ENCODE measurements around the gene POLQ.
A peak's percentile ranks its signal among the peaks of the same experiment; 100 is the strongest.

POLQ gene

GRCh38 chr3:121552797-121553196 is 7.0 kb upstream of the POLQ start:
- H3K27me3 ChIP-seq (ENCODE audit: control insufficient read depth, insufficient read depth, low read length): peaks cover 2% of the 10 kb centered on the region
- no peak overlapping the region for H3K9ac ChIP-seq (ENCODE audit: low read depth, low read length)
- no peak overlapping the region for H3K4me2 ChIP-seq (ENCODE audit: low read length)
- no peaks in the 10 kb centered on the region for H3K4me1 ChIP-seq (ENCODE audit: control insufficient read depth, insufficient read depth, low read length)
- no peak overlapping the region for H3K4me3 ChIP-seq (ENCODE audit: low read length)
- H3K9me3 ChIP-seq (replicated peaks; ENCODE audit: low read length): no peaks in the 10 kb centered on the region
- no peaks in the 10 kb centered on the region for H3K36me3 ChIP-seq (ENCODE audit: insufficient read depth, low read length)

GRCh38 chr3:121552379-121552778 is 6.6 kb upstream of the POLQ start:
- H3K9ac ChIP-seq (ENCODE audit: low read depth, low read length): peak overlapping the region; percentile 35
- peak overlapping the region; percentile 72 for H3K4me2 ChIP-seq (ENCODE audit: low read length)
- peaks cover under 1% of the 10 kb centered on the region for H3K27me3 ChIP-seq (ENCODE audit: control insufficient read depth, insufficient read depth, low read length)
- H3K36me3 ChIP-seq (ENCODE audit: insufficient read depth, low read length): no peaks in the 10 kb centered on the region
- no peaks in the 10 kb centered on the region for H3K4me1 ChIP-seq (ENCODE audit: control insufficient read depth, insufficient read depth, low read length)
- no peaks in the 10 kb centered on the region for H3K9me3 ChIP-seq (replicated peaks; ENCODE audit: low read length)
- peak overlapping the region; percentile 26 for H3K4me3 ChIP-seq (ENCODE audit: low read length)

- Histone ChIP-seq H3K9me3 (replicated peaks; ENCODE audit: low read length) (no peaks in the 10 kb centered on the region), H3K4me1 (ENCODE audit: control insufficient read depth, insufficient read depth, low read length) (no peaks in the 10 kb centered on the region), H3K4me3 (ENCODE audit: low read length) (peak overlapping the region; percentile 81), H3K4me2 (ENCODE audit: low read length) (peak overlapping the region; percentile 93), H3K9ac (ENCODE audit: low read depth, low read length) (peak overlapping the region; percentile 82), H3K27me3 (ENCODE audit: control insufficient read depth, insufficient read depth, low read length) (no peaks in the 10 kb centered on the region), H3K36me3 (ENCODE audit: insufficient read depth, low read length) (no peaks in the 10 kb centered on the region)
Measured at GRCh38 chr3:121545049-121545573, 677 bp downstream of the POLQ start.

GRCh38 chr3:121542924-121543323 is 2.9 kb downstream of the POLQ start:
- H3K27me3 ChIP-seq (ENCODE audit: control insufficient read depth, insufficient read depth, low read length): no peaks in the 10 kb centered on the region
- peaks cover 4% of the 10 kb centered on the region for H3K36me3 ChIP-seq (ENCODE audit: insufficient read depth, low read length)
- no peak overlapping the region for H3K4me3 ChIP-seq (ENCODE audit: low read length)
- no peak overlapping the region for H3K4me2 ChIP-seq (ENCODE audit: low read length)
- H3K4me1 ChIP-seq (ENCODE audit: control insufficient read depth, insufficient read depth, low read length): peaks cover 4% of the 10 kb centered on the region
- H3K9me3 ChIP-seq (replicated peaks; ENCODE audit: low read length): no peaks in the 10 kb centered on the region
- no peak overlapping the region for H3K9ac ChIP-seq (ENCODE audit: low read depth, low read length)

GRCh38 chr3:121531269-121531668 is 14.5 kb downstream of the POLQ start:
- Histone ChIP-seq H3K27me3 (ENCODE audit: control insufficient read depth, insufficient read depth, low read length) (no peaks in the 10 kb centered on the region), H3K9ac (ENCODE audit: low read depth, low read length) (no peak overlapping the region), H3K4me1 (ENCODE audit: control insufficient read depth, insufficient read depth, low read length) (no peaks in the 10 kb centered on the region), H3K4me2 (ENCODE audit: low read length) (no peak overlapping the region), H3K4me3 (ENCODE audit: low read length) (no peak overlapping the region), H3K36me3 (ENCODE audit: insufficient read depth, low read length) (peaks cover 3% of the 10 kb centered on the region), H3K9me3 (replicated peaks; ENCODE audit: low read length) (no peaks in the 10 kb centered on the region)

- Histone ChIP-seq H3K9me3 (replicated peaks; ENCODE audit: low read length) (no peaks in the 10 kb centered on the region), H3K9ac (ENCODE audit: low read depth, low read length) (no peak overlapping the region), H3K4me2 (ENCODE audit: low read length) (no peak overlapping the region), H3K27me3 (ENCODE audit: control insufficient read depth, insufficient read depth, low read length) (no peaks in the 10 kb centered on the region), H3K4me3 (ENCODE audit: low read length) (no peak overlapping the region), H3K4me1 (ENCODE audit: control insufficient read depth, insufficient read depth, low read length) (no peaks in the 10 kb centered on the region), H3K36me3 (ENCODE audit: insufficient read depth, low read length) (peaks cover 3% of the 10 kb centered on the region)
Measured at GRCh38 chr3:121529308-121529707, 16.5 kb downstream of the POLQ start.

- Histone ChIP-seq H3K36me3 (ENCODE audit: insufficient read depth, low read length) (peaks cover 5% of the 10 kb centered on the region), H3K27me3 (ENCODE audit: control insufficient read depth, insufficient read depth, low read length) (no peaks in the 10 kb centered on the region), H3K4me2 (ENCODE audit: low read length) (no peak overlapping the region), H3K9me3 (replicated peaks; ENCODE audit: low read length) (no peaks in the 10 kb centered on the region), H3K4me1 (ENCODE audit: control insufficient read depth, insufficient read depth, low read length) (peaks cover 12% of the 10 kb centered on the region), H3K4me3 (ENCODE audit: low read length) (no peak overlapping the region), H3K9ac (ENCODE audit: low read depth, low read length) (no peak overlapping the region)
Measured at GRCh38 chr3:121520510-121520909, 25.3 kb downstream of the POLQ start.

GRCh38 chr3:121517953-121518655 is 27.7 kb downstream of the POLQ start:
- Histone ChIP-seq H3K9ac (ENCODE audit: low read depth, low read length) (no peak overlapping the region), H3K4me3 (ENCODE audit: low read length) (no peak overlapping the region), H3K36me3 (ENCODE audit: insufficient read depth, low read length) (peaks cover 5% of the 10 kb centered on the region), H3K9me3 (replicated peaks; ENCODE audit: low read length) (no peaks in the 10 kb centered on the region), H3K4me1 (ENCODE audit: control insufficient read depth, insufficient read depth, low read length) (peaks cover 12% of the 10 kb centered on the region), H3K4me2 (ENCODE audit: low read length) (no peak overlapping the region), H3K27me3 (ENCODE audit: control insufficient read depth, insufficient read depth, low read length) (no peaks in the 10 kb centered on the region)

GRCh38 chr3:121515862-121516261 is 29.9 kb downstream of the POLQ start:
- peaks cover 12% of the 10 kb centered on the region for H3K4me1 ChIP-seq (ENCODE audit: control insufficient read depth, insufficient read depth, low read length)
- no peak overlapping the region for H3K4me2 ChIP-seq (ENCODE audit: low read length)
- peaks cover 5% of the 10 kb centered on the region for H3K36me3 ChIP-seq (ENCODE audit: insufficient read depth, low read length)
- no peak overlapping the region for H3K4me3 ChIP-seq (ENCODE audit: low read length)
- no peaks in the 10 kb centered on the region for H3K9me3 ChIP-seq (replicated peaks; ENCODE audit: low read length)
- no peaks in the 10 kb centered on the region for H3K27me3 ChIP-seq (ENCODE audit: control insufficient read depth, insufficient read depth, low read length)
- H3K9ac ChIP-seq (ENCODE audit: low read depth, low read length): no peak overlapping the region

GRCh38 chr3:121515313-121515712 is 30.5 kb downstream of the POLQ start:
- H3K9ac ChIP-seq (ENCODE audit: low read depth, low read length): no peak overlapping the region
- H3K4me3 ChIP-seq (ENCODE audit: low read length): no peak overlapping the region
- no peaks in the 10 kb centered on the region for H3K27me3 ChIP-seq (ENCODE audit: control insufficient read depth, insufficient read depth, low read length)
- H3K4me2 ChIP-seq (ENCODE audit: low read length): no peak overlapping the region
- no peaks in the 10 kb centered on the region for H3K9me3 ChIP-seq (replicated peaks; ENCODE audit: low read length)
- peaks cover 3% of the 10 kb centered on the region for H3K36me3 ChIP-seq (ENCODE audit: insufficient read depth, low read length)
- peaks cover 12% of the 10 kb centered on the region for H3K4me1 ChIP-seq (ENCODE audit: control insufficient read depth, insufficient read depth, low read length)

- Histone ChIP-seq H3K4me1 (ENCODE audit: control insufficient read depth, insufficient read depth, low read length) (peaks cover 12% of the 10 kb centered on the region), H3K9ac (ENCODE audit: low read depth, low read length) (no peak overlapping the region), H3K4me3 (ENCODE audit: low read length) (no peak overlapping the region), H3K4me2 (ENCODE audit: low read length) (no peak overlapping the region), H3K36me3 (ENCODE audit: insufficient read depth, low read length) (peaks cover 4% of the 10 kb centered on the region), H3K9me3 (replicated peaks; ENCODE audit: low read length) (no peaks in the 10 kb centered on the region), H3K27me3 (ENCODE audit: control insufficient read depth, insufficient read depth, low read length) (no peaks in the 10 kb centered on the region)
Measured at GRCh38 chr3:121514496-121514895, 31.3 kb downstream of the POLQ start.

- Histone ChIP-seq H3K4me3 (ENCODE audit: low read length) (no peak overlapping the region), H3K27me3 (ENCODE audit: control insufficient read depth, insufficient read depth, low read length) (no peaks in the 10 kb centered on the region), H3K9me3 (replicated peaks; ENCODE audit: low read length) (no peaks in the 10 kb centered on the region), H3K4me1 (ENCODE audit: control insufficient read depth, insufficient read depth, low read length) (no peaks in the 10 kb centered on the region), H3K36me3 (ENCODE audit: insufficient read depth, low read length) (peaks cover 11% of the 10 kb centered on the region), H3K4me2 (ENCODE audit: low read length) (no peak overlapping the region), H3K9ac (ENCODE audit: low read depth, low read length) (no peak overlapping the region)
Measured at GRCh38 chr3:121508389-121508788, 37.4 kb downstream of the POLQ start.
